Transverse colon (tissue), 4 donors: ENCODE results near the gene CDKN2B-AS1. TPM values are rescaled to one million over a fixed set of nuclear protein-coding genes. Genes with fewer than 3 reads are reported as not detected.

Source experiments
- DNase-seq: peaks from one replicate; pipeline ENCODE4 v3.0.0-alpha.2; 2019
- H3K27ac ChIP-seq, 4 donors: fragments of 200-600 bp; sonication (generic); 2 replicates each; pipeline ENCODE4 v1.5.1; 2016 to 2018; ENCODE audit warnings: inconsistent platforms in 4 of 4
- H3K27me3 ChIP-seq: fragments of 200-600 bp; sonication (generic); 2 replicates; pipeline ENCODE4 v1.5.1; 2017; ENCODE audit warnings: inconsistent platforms
- H3K36me3 ChIP-seq, 4 donors: fragments of 200-600 bp; sonication (generic); 2 replicates each; pipeline ENCODE4 v1.5.1; 2017 to 2019; ENCODE audit warnings: inconsistent platforms in 4 of 4
- H3K4me1 ChIP-seq, 4 donors: fragments of 200-600 bp; sonication (generic); 2 replicates each; pipeline ENCODE4 v1.5.1; 2017 to 2020; ENCODE audit warnings: inconsistent platforms in 4 of 4
- H3K4me3 ChIP-seq, 4 donors: fragments of 200-600 bp; sonication (generic); 1 replicate in 1 of 4; 2 replicates in 3 of 4; pipeline versions ENCODE4 v1.5.1 to v1.6.1; 2017 to 2019; ENCODE audit warnings: inconsistent platforms in 4 of 4
- H3K9me3 ChIP-seq, 2 donors: fragments of 200-600 bp; sonication (generic); 2 replicates each; pipeline ENCODE4 v1.5.1; 2017 to 2019; ENCODE audit warnings: inconsistent platforms in 2 of 2
- EP300 ChIP-seq: sonication (generic); formaldehyde crosslinking; IDR thresholded peaks from one replicate; pipeline ENCODE4 v1.6.1; 2017; ENCODE audit warnings: antibody characterized with exemption, low read depth
- POLR2A ChIP-seq: fragments of 450-650 bp; IDR thresholded peaks from one replicate; pipeline ENCODE4 v1.6.1; 2016; ENCODE audit warnings: antibody characterized with exemption, mild to moderate bottlenecking, moderate library complexity
- POLR2AphosphoS5 ChIP-seq, 3 donors: sonication (generic); formaldehyde crosslinking; IDR thresholded peaks; one replicate each; pipeline ENCODE4 v1.6.1; 2016; ENCODE audit warnings: antibody characterized with exemption in 3 of 3
- WGBS, 2 donors: methylation state at CpG; one replicate each; pipeline ENCODE4 v1.1.5; 2018; ENCODE audit warnings: low coverage in 1 of 2; 5-methylcytosine and 5-hydroxymethylcytosine counted together
- in situ Hi-C, 4 donors: fragments of 200-750 bp; cut with MboI; loops; one replicate each; pipeline versions ENCODE4 v1.15.0 to v1.15.1; 2017; ENCODE audit warnings: low sequenced_read_pairs in 3 of 4, low pct_ligation_motif_present in 1 of 4, low pct_unique_long_range_greater_than_20kb in 1 of 4
- intact Hi-C: fragments of 100-400 bp; cut with DNase I; formaldehyde crosslinking; loops from one replicate; pipeline ENCODE4 v1.15.1; 2023; ENCODE audit warnings: low total_unique reads
- total RNA-seq, 4 donors: library from RNA; depleted of rRNA; stranded (reverse); fragments of >200 nt; gene quantifications; one replicate each; pipeline ENCODE4 v1.1.0, GENCODE V29; 2016
- TF ChIP-seq, protein P1 (sequence below), 5 experiments: fragments of 200-600 bp in 3 of 5; fragments of 450-650 bp in 2 of 5; sonication (generic) in 3 of 5; IDR thresholded peaks; 1 replicate in 2 of 5; 2 replicates in 3 of 5; pipeline ENCODE4 v1.5.1; 2016 to 2017; ENCODE audit warnings: antibody characterized with exemption in 5 of 5, inconsistent platforms in 3 of 5, mild to moderate bottlenecking in 2 of 5, moderate library complexity in 1 of 5

The CDKN2B-AS1 gene
- total RNA-seq, 4 donors from 2014 or later = 1.00 to 152 (median 46.0) TPM

- no peaks in the 10 kb centered on the region for H3K9me3 ChIP-seq
- no peak for TF ChIP-seq EP300
- no peak overlapping the region for H3K27ac ChIP-seq
- no peaks in the 10 kb centered on the region for H3K4me1 ChIP-seq
- 47 to 49% methylated on average over 4 of the region's 4 CpGs for WGBS, 2 donors
- no peak overlapping the region for H3K4me3 ChIP-seq
- intact Hi-C loops (no loop called here), in situ Hi-C loops (no loop called here)
- no peaks in the 10 kb centered on the region for H3K27me3 ChIP-seq
- H3K36me3 ChIP-seq = no peaks in the 10 kb centered on the region
- no peak for DNase-seq
Observed at GRCh38 chr9:22052376-22052945, 57.9 kb downstream of the CDKN2B-AS1 start.

DNA sequence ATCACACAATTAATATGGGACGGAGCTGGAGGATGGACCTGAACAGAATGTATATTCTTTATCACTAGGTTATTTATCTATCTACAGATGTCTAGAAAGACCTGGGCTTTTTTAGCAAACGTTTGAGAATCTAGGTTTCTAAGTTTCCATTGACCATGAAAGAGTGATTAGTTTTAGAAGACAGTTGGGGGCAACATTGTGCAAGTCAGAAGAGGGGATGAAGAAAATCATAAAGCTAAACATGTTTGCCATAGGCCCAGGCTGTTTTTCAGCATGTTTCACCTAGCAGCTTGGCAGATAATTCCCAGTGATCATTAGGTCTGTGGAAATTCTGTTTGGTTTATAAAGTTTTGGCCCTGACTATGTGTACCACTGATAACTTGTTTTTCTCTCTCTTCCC, 58.6 kb downstream of the CDKN2B-AS1 start:
- WGBS, 2 donors = 62 to 72% methylated on average over 2 of the region's 2 CpGs
- no peak overlapping the region for H3K27ac ChIP-seq
- DNase-seq = no peak
- H3K9me3 ChIP-seq = no peaks in the 10 kb centered on the region
- H3K4me3 ChIP-seq = no peak overlapping the region
- no peaks in the 10 kb centered on the region for H3K4me1 ChIP-seq
- TF ChIP-seq POLR2A (no peak), EP300 (no peak), POLR2AphosphoS5 (IDR thresholded peaks at IDR 0.05) (no peak)
- TF ChIP-seq, protein P1, sequence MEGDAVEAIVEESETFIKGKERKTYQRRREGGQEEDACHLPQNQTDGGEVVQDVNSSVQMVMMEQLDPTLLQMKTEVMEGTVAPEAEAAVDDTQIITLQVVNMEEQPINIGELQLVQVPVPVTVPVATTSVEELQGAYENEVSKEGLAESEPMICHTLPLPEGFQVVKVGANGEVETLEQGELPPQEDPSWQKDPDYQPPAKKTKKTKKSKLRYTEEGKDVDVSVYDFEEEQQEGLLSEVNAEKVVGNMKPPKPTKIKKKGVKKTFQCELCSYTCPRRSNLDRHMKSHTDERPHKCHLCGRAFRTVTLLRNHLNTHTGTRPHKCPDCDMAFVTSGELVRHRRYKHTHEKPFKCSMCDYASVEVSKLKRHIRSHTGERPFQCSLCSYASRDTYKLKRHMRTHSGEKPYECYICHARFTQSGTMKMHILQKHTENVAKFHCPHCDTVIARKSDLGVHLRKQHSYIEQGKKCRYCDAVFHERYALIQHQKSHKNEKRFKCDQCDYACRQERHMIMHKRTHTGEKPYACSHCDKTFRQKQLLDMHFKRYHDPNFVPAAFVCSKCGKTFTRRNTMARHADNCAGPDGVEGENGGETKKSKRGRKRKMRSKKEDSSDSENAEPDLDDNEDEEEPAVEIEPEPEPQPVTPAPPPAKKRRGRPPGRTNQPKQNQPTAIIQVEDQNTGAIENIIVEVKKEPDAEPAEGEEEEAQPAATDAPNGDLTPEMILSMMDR (IDR thresholded peaks at IDR 0.05) = no peak
- no peaks in the 10 kb centered on the region for H3K36me3 ChIP-seq
- H3K27me3 ChIP-seq = no peaks in the 10 kb centered on the region
- intact Hi-C loops = no loop called here
- in situ Hi-C loops = no loop called here

- in situ Hi-C loops = no loop called here
- H3K27me3 ChIP-seq = no peaks in the 10 kb centered on the region
- 96 to 100% methylated on average over 2 to 3 of the region's 3 CpGs for WGBS, 2 donors
- intact Hi-C loops = no loop called here
- no peaks in the 10 kb centered on the region for H3K4me1 ChIP-seq
- H3K27ac ChIP-seq = no peak overlapping the region
- no peaks in the 10 kb centered on the region for H3K9me3 ChIP-seq
- H3K36me3 ChIP-seq = no peaks in the 10 kb centered on the region
- DNase-seq = no peak
- H3K4me3 ChIP-seq = no peak overlapping the region
- TF ChIP-seq, protein P1 (IDR thresholded peaks at IDR 0.05) = no peak
- no peak for TF ChIP-seq POLR2A
- TF ChIP-seq EP300 = no peak
- TF ChIP-seq POLR2AphosphoS5 (IDR thresholded peaks at IDR 0.05) = no peak
Observed at GRCh38 chr9:22054076-22054475, 59.5 kb downstream of the CDKN2B-AS1 start.

DNA sequence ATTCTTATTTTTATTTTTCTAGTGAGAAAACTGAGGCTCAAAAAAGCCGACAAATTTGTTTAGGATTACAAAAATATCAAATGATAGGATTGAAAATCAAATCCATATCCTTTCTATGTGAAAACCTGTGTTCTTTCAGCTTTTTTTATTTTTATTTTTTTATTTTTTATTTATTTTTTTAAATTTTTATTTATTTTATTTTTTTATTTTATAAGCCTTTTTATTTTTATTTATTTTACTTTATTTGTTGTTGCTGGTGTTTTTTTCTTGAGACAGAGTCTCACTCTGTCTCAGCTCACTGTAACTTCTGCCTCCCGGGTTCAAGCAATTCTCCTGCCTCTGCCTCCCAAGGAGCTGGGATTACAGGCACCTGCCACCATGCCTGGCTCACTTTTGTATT, 59.9 kb downstream of the CDKN2B-AS1 start:
- Histone ChIP-seq H3K27ac (no peak overlapping the region), H3K9me3 (no peaks in the 10 kb centered on the region), H3K4me3 (no peak overlapping the region), H3K4me1 (no peaks in the 10 kb centered on the region), H3K27me3 (no peaks in the 10 kb centered on the region), H3K36me3 (no peaks in the 10 kb centered on the region)
- no peak for TF ChIP-seq POLR2A
- TF ChIP-seq POLR2AphosphoS5 (IDR thresholded peaks at IDR 0.05) = no peak
- DNase-seq = no peak
- in situ Hi-C loops = no loop called here
- WGBS, 2 donors = 99 to 100% methylated on average over 2 of the region's 2 CpGs
- intact Hi-C loops = no loop called here

GRCh38 chr9:22055090-22055489, 60.5 kb downstream of the CDKN2B-AS1 start:
- intact Hi-C loops = no loop called here

More at GRCh38 chr9:22055090-22055489, 60.5 kb downstream of the CDKN2B-AS1 start:
- Histone ChIP-seq H3K27ac (no peak overlapping the region), H3K4me1 (no peaks in the 10 kb centered on the region), H3K9me3 (no peaks in the 10 kb centered on the region), H3K4me3 (no peak overlapping the region), H3K36me3 (no peaks in the 10 kb centered on the region), H3K27me3 (no peaks in the 10 kb centered on the region)
- no peak for DNase-seq
- in situ Hi-C loops = no loop called here
- no peak for TF ChIP-seq POLR2A
- no peak for TF ChIP-seq EP300
- TF ChIP-seq, protein P1 (IDR thresholded peaks at IDR 0.05) = no peak
- no peak for TF ChIP-seq POLR2AphosphoS5 (IDR thresholded peaks at IDR 0.05)
